GM12878 (cell line): ENCODE data around the gene PLEKHF1. TPM values are rescaled to one million over a fixed set of nuclear protein-coding genes. Genes with fewer than 3 reads are reported as not detected.

Experiments
- ATAC-seq: fragments of 200-7000 bp; cut with Tn5 transposase; 3 replicates; pipeline ENCODE4 v1.9.1; 2020; ENCODE audit warnings: mild to moderate bottlenecking, moderate library complexity
- BruUV-seq: library from RNA; stranded (reverse); fragments of 400-500 nt; replicated peaks from 2 replicates; lab custom pipeline; 2021; lab: Mats Ljungman, UMichigan
- CTCF ChIA-PET: fragments of 300-600 bp; sonication (Branson Sonifier 250); formaldehyde crosslinking; extraction: SDS; loops from one replicate; lab custom pipeline; 2021; ENCODE audit warnings: inconsistent platforms; lab: Yijun Ruan, JAX
- POLR2A ChIA-PET: fragments of 350-600 bp; formaldehyde crosslinking; extraction: SDS; loops from one replicate; lab custom pipeline; 2021; ENCODE audit warnings: inconsistent platforms; lab: Charles Lee
- RAD21 ChIA-PET: fragments of 300-600 bp; sonication (Branson Sonifier 250); formaldehyde crosslinking; loops from one replicate; lab custom pipeline; 2023; ENCODE audit warnings: antibody characterized with exemption; ENCODE audit not compliant: unreplicated experiment; lab: Charles Lee
- SMC1A ChIA-PET: fragments of 300-600 bp; sonication (Branson Sonifier 250); formaldehyde crosslinking; loops from one replicate; lab custom pipeline; 2023; ENCODE audit not compliant: unreplicated experiment, uncharacterized antibody; lab: Charles Lee
- DNase-seq: peaks from one replicate; pipeline ENCODE4 v3.0.0-alpha.2; 2011; ENCODE audit warnings: low read depth, low spot score
- FAIRE-seq: peaks from 3 replicates; lab custom pipeline; 2011; peaks lifted over from hg19 to GRCh38; lab: Jason Lieb, UNC
- H2AFZ ChIP-seq: 2 replicates; pipeline ENCODE4 v1.6.0; 2011; ENCODE audit warnings: low read depth, low read length, control low read depth; ENCODE audit not compliant: control insufficient read depth
- H3K27ac ChIP-seq: 2 replicates; pipeline ENCODE4 v1.5.1; 2011; ENCODE audit warnings: control low read depth; ENCODE audit not compliant: control insufficient read depth, insufficient read depth
- H3K27me3 ChIP-seq, 2 experiments: replicated peaks in 1 of 2; 2 replicates each; pipeline versions ENCODE4 v1.6.0 to v1.6.1; 2011; ENCODE audit warnings: low read length in 1 of 2; ENCODE audit not compliant: control insufficient read depth in 2 of 2, insufficient read depth in 2 of 2
- H3K36me3 ChIP-seq, 2 experiments: 2 replicates each; pipeline ENCODE4 v1.5.1; 2011; ENCODE audit warnings: low read length in 1 of 2; ENCODE audit not compliant: control insufficient read depth in 2 of 2, insufficient read depth in 2 of 2
- H3K4me1 ChIP-seq: 2 replicates; pipeline ENCODE4 v1.6.1; 2011; ENCODE audit warnings: mild to moderate bottlenecking, low read length, moderate library complexity, mixed read lengths; ENCODE audit not compliant: control insufficient read depth, insufficient read depth
- H3K4me2 ChIP-seq: 2 replicates; pipeline ENCODE4 v1.6.0; 2011; ENCODE audit warnings: control low read depth; ENCODE audit not compliant: control insufficient read depth, insufficient read depth
- H3K4me3 ChIP-seq: fragments of 200-600 bp; sonication (generic); 2 replicates; pipeline ENCODE4 v1.5.1; 2016
- H3K79me2 ChIP-seq: 2 replicates; pipeline ENCODE4 v1.6.0; 2011; ENCODE audit warnings: low read length; ENCODE audit not compliant: control insufficient read depth, insufficient read depth
- H3K9ac ChIP-seq: 2 replicates; pipeline ENCODE4 v1.8.0; 2011; ENCODE audit warnings: low read length, control low read depth, mixed read lengths; ENCODE audit not compliant: control insufficient read depth, insufficient read depth
- H3K9me3 ChIP-seq: replicated peaks from 3 replicates; pipeline ENCODE4 v1.5.1; 2011; ENCODE audit warnings: mild to moderate bottlenecking, low read length; ENCODE audit not compliant: control insufficient read depth, insufficient read depth
- H4K20me1 ChIP-seq: 2 replicates; pipeline ENCODE4 v1.6.0; 2011; ENCODE audit not compliant: control insufficient read depth, insufficient read depth
- BHLHE40 ChIP-seq, 2 experiments: fragments of 450-650 bp in 1 of 2; IDR thresholded peaks; 2 replicates each; pipeline ENCODE4 v1.6.1; 2011 to 2017; ENCODE audit warnings: low read depth in 2 of 2, borderline replicate concordance in 1 of 2, improper control_type of control experiment in 1 of 2, low read length in 1 of 2, mild to moderate bottlenecking in 1 of 2
- ZNF217 ChIP-seq: fragments of 450-650 bp; IDR thresholded peaks from 2 replicates; pipeline ENCODE4 v1.6.1; 2017; ENCODE audit warnings: antibody characterized with exemption, mild to moderate bottlenecking
- WGBS: methylation state at CpG from one replicate; pipeline ENCODE4 v1.1.6; 2016; ENCODE audit warnings: low lambda C conversion rate; ENCODE audit not compliant: insufficient replicate concordance, insufficient coverage; ENCODE audit errors: missing lambda C conversion rate; 5-methylcytosine and 5-hydroxymethylcytosine counted together
- in situ Hi-C: fragments of 300-500 bp; cut with MboI; formaldehyde crosslinking; loops from 9 replicates; pipeline ENCODE4 v1.14.3; 2018; ENCODE audit warnings: mixed read lengths
- intact Hi-C: fragments of 100-400 bp; cut with micrococcal nuclease; formaldehyde crosslinking; loops from one replicate; pipeline ENCODE4 v1.14.2; 2022; ENCODE audit not compliant: unreplicated experiment
- polyA plus RNA-seq, 11 experiments: library from polyadenylated mRNA; depleted of rRNA in 4 of 11; unstranded in 6 of 11; stranded (reverse) in 5 of 11; fragments of >200 nt; fragmentation: Nextera tagmentation in 4 of 11; fragmentation: Illumina TruSeq in 1 of 11; extraction: Ambion mirVana in 4 of 11; extraction: Trizol in 1 of 11; gene quantifications; 1 replicate in 1 of 11; 2 replicates in 10 of 11; pipeline versions ENCODE4 v1.2.1 to v1.2.3, GENCODE V29; 2011 to 2016; ENCODE audit warnings: inconsistent platforms in 2 of 11, missing spikeins in 2 of 11, low read depth in 1 of 11
- total RNA-seq, 4 experiments: library from RNA; depleted of rRNA in 3 of 4; stranded (reverse); fragments of >200 nt in 3 of 4; fragmentation: Illumina TruSeq in 1 of 4; extraction: Trizol in 1 of 4; gene quantifications; 2 replicates each; pipeline versions ENCODE4 v1.2.1 to v1.2.3, GENCODE V29; 2013 to 2021
- TF ChIP-seq, protein P1 (sequence below): fragments of 450-650 bp; IDR thresholded peaks from 2 replicates; pipeline ENCODE4 v1.6.1; 2017; ENCODE audit warnings: antibody characterized with exemption, mild to moderate bottlenecking, moderate library complexity
- TF ChIP-seq, protein P2 (sequence below): fragments of 450-650 bp; IDR thresholded peaks from 2 replicates; pipeline ENCODE4 v1.6.1; 2017; ENCODE audit warnings: borderline replicate concordance

The PLEKHF1 gene
- total and polyA plus RNA-seq, 10 of the 15 experiments (the other 5 are each of a cell fraction or from before 2014, with no cell fraction given), result 0.10 to 20.3 (median 15.3) TPM

DNA sequence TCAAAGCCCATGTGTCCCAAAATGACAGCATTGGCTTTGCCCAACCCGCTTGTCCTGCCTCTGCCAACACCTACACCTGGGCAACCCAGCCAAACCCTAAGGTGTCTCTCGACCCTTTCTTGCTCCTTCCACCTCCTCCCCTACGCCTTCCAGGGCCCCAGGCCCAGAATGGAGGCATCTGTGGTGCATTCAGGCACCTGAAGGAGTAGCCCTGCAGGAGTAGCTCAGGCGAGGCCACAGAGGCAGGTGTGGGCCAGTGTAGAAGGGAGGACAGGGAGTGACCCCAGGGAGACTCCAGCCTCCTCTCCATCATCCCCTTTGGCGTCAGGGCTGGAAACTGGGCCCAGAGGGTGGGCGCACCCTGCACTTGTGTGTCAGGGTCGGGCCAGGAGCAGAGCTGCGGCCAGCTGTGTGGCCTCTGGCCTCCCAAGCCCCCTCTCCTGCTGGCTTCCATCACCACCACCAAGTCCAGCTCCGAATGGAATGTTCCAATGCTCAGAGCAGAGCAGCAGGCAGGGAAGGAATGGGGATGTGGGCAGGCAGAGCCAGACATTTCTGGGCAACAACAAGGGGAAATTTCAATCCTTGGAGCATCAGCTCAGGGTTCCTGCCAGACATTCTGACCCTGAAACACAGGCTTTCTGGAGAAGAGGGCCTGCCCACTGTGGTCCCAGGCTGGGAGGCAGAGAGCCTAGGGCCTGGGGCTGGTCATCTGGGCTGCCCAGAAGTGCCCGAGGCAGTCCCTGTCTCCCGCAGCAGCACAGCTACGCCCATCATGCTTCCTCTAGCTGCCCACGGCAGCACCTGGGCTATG, 16.4 kb downstream of the PLEKHF1 start:
- RAD21 ChIA-PET, result interaction anchor here (0.6 to 3.1 kb wide), 3 partner anchors 35 to 71 kb away, joined by 3 to 8 read pairs (median 3); no protein-coding TSS in a partner anchor
- intact Hi-C loops, result no loop called here

More for the DNA sequence above, 16.4 kb downstream of the PLEKHF1 start:
- Histone ChIP-seq H3K9ac (no peak overlapping the region), H4K20me1 (no peaks in the 10 kb centered on the region), H3K27ac (no peak overlapping the region), H3K36me3 (peaks cover 0 to 11% of the 10 kb centered on the region in 2 experiments; a peak in 2 of 4 replicates), H2AFZ (no peak overlapping the region), H3K4me3 (no peak overlapping the region), H3K4me1 (peaks cover 27% of the 10 kb centered on the region), H3K27me3 (no peaks in the 10 kb centered on the region), H3K4me2 (no peak overlapping the region), H3K79me2 (no peaks in the 10 kb centered on the region; the same call in none of the 2 replicates), H3K9me3 (no peaks in the 10 kb centered on the region)
- ATAC-seq (no peak), DNase-seq (no peak), FAIRE-seq (no peak)
- SMC1A ChIA-PET, result interaction anchor here (1.0 to 1.3 kb wide), 3 partner anchors 9 to 13 kb away, joined by 3 to 5 read pairs (median 4); no protein-coding TSS in a partner anchor
- CTCF ChIA-PET, result interaction anchor here (0.6 to 1.3 kb wide), 2 partner anchors 8 to 55 kb away, joined by 3 to 6 read pairs; no protein-coding TSS in a partner anchor
- 67% methylated on average over 13 of the region's 13 CpGs for WGBS
- TF ChIP-seq ZNF217 (no peak), BHLHE40 (IDR thresholded peaks at IDR 0.05; ENCODE audit: borderline replicate concordance in 1 of 2, low read depth in 2 of 2, low read length in 1 of 2) (no peak)
- TF ChIP-seq, protein P1, sequence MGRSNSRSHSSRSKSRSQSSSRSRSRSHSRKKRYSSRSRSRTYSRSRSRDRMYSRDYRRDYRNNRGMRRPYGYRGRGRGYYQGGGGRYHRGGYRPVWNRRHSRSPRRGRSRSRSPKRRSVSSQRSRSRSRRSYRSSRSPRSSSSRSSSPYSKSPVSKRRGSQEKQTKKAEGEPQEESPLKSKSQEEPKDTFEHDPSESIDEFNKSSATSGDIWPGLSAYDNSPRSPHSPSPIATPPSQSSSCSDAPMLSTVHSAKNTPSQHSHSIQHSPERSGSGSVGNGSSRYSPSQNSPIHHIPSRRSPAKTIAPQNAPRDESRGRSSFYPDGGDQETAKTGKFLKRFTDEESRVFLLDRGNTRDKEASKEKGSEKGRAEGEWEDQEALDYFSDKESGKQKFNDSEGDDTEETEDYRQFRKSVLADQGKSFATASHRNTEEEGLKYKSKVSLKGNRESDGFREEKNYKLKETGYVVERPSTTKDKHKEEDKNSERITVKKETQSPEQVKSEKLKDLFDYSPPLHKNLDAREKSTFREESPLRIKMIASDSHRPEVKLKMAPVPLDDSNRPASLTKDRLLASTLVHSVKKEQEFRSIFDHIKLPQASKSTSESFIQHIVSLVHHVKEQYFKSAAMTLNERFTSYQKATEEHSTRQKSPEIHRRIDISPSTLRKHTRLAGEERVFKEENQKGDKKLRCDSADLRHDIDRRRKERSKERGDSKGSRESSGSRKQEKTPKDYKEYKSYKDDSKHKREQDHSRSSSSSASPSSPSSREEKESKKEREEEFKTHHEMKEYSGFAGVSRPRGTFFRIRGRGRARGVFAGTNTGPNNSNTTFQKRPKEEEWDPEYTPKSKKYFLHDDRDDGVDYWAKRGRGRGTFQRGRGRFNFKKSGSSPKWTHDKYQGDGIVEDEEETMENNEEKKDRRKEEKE, result no peak
- TF ChIP-seq, protein P2, sequence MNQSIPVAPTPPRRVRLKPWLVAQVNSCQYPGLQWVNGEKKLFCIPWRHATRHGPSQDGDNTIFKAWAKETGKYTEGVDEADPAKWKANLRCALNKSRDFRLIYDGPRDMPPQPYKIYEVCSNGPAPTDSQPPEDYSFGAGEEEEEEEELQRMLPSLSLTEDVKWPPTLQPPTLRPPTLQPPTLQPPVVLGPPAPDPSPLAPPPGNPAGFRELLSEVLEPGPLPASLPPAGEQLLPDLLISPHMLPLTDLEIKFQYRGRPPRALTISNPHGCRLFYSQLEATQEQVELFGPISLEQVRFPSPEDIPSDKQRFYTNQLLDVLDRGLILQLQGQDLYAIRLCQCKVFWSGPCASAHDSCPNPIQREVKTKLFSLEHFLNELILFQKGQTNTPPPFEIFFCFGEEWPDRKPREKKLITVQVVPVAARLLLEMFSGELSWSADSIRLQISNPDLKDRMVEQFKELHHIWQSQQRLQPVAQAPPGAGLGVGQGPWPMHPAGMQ, result no peak
- POLR2A ChIA-PET, result no interaction called here
- in situ Hi-C loops, result no loop called here
- BruUV-seq, result no TSS peak
